SHP77 treated with DMSO at 0.1 percent for 48 hours (cell line): ENCODE results near the gene NFU1.

Source experiments
- DNase-seq: peaks from one replicate; lab custom pipeline; 2025; lab: John Stamatoyannopoulos, UW

The NFU1 gene

GRCh38 chr2:69436938-69437750 is at the start of gene NFU1:
Gene NFU1, minus strand, starts transcription at chr2:69437435. Its CDS starts 13 bp downstream, at chr2:69437422.
- DNase-seq: peak; percentile 85

GRCh38 chr2:69483696-69484095 is 46.5 kb upstream of the NFU1 start:
- peak; percentile 22 for DNase-seq

DNA sequence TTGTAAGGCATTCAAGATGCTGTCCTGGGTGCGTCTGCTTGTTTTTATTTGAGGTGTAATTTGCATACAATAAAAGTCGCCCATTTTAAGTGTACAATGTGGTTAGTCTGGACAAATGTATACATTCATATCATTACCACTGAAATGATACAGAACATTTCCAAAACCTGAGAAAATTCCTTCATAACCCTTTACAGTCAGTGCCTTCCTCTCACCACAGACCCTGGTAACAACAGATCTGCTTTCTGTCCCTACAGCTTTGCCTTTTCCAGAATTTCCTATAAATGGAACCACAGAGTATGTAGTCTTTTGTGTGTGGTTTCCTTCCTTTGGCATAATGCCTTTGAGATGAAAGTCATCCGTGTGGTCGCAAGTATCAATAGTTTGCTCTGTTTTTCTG is 45.8 kb upstream of the NFU1 start:
- DNase-seq: no peak

GRCh38 chr2:69482471-69482870 is 45.2 kb upstream of the NFU1 start:
- DNase-seq: no peak

DNA sequence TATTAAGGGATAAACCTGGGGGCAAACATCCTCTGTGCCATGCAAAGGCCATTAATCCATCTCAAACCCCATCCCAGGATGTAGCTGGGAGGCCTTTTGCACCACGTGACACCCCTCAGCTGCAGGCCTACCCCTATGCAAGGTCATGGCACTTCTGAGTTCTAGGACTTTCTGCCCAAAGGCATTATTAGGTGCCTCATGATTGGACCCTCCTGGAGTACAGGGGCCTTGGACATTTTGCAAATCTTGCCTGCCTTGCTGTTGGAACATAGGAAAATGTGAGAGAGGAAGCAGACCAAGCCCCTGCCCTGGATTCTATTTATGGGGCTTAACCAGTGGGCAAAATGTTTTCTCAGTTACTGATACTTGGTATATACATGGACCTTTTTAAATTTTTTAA is 44.2 kb upstream of the NFU1 start:
- no peak for DNase-seq

DNA sequence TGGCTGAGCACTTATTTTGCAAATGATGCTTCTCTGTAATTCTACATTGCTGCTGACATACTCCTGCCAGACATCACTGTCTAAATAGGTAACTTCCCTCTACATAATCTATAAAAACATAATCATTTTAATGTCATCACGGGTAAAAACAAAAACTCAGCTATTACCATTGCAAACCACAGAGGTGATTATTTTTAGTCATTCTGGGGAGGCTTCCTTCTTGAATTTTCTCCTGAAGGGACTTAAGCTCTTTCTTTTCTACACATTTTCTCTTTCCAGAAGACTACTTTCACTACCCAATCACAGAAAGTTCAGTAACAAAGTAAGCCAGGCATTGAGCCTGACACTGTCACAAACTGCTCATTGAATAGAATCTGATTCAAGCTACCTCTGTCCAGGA is 40.4 kb upstream of the NFU1 start:
- no peak for DNase-seq

GRCh38 chr2:69474688-69475087 is 37.5 kb upstream of the NFU1 start:
- no peak for DNase-seq

- DNase-seq: no peak
These were observed 34.6 kb upstream of the NFU1 start for GRCh38 chr2:69471793-69472192.

GRCh38 chr2:69470911-69471310 is 33.7 kb upstream of the NFU1 start:
- DNase-seq: no peak

- no peak for DNase-seq
These were observed 32.5 kb upstream of the NFU1 start for GRCh38 chr2:69469784-69470183.

- no peak for DNase-seq
These were observed 32.1 kb upstream of the NFU1 start for GRCh38 chr2:69469375-69469774.

GRCh38 chr2:69466728-69467127 is 29.5 kb upstream of the NFU1 start:
- no peak for DNase-seq

DNA sequence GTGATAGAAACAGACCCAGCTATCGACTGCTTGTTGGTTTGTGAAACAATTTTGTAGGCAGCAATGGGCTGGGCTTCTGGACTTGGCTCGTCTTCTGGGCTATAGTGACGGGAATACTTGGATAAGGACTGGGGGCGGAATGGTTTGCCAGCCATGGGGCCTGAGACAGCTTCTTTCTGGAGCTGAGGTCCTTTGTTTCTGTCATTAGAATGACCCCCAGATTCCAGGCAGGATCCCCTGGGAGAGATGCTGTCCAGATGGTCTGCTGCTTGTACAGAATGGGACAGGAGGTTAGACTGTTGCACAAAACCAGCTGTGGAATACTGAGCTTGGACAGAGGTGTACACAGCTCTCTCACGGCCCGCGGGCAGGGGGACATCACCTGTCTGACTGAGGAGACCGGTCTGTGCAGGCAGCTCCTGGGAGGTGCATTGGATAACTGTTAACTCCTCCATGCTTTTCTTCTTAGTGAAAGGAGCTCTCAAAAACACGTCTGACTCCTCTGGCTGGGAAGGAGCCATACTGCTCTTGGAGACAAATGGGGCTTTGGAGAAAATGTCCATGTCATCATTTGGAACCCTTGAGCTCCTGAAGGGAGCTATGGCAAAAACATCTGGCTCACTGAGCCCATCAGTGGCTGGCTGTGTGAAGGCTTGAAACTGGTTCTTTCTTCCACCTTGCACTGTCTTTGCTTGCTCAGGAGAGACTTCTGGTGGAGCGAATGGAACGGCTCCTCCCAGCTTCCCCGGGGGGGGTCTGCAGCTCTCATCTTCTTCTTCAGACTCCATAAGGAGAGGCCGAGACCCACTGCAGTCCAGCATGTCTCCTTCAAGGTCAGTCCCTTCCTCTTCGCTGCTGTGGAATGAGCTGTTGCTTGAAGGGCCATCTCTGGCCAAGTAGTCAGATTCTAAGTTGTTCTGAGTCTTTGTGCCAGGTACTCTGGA is 28.6 kb upstream of the NFU1 start:
- no peak for DNase-seq

DNA sequence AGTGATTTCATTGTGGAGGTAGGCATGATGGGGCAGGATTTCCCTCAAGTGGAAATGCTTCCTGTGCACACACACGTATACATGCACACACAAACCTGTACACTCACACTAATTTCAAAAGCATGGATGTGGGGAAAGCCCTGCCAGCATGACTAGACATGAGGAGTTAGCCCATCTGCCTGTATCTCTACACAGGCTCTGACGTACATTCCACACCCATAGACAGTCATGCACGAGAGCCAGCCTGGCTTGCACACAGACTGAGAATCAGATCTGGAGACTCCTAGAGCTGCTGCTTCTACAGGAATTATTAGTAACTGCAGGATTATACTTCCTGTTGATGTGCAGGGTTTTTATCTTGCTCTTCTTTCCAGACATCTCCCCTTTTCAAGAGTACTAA is 27.3 kb upstream of the NFU1 start:
- peak; percentile 58 for DNase-seq

DNA sequence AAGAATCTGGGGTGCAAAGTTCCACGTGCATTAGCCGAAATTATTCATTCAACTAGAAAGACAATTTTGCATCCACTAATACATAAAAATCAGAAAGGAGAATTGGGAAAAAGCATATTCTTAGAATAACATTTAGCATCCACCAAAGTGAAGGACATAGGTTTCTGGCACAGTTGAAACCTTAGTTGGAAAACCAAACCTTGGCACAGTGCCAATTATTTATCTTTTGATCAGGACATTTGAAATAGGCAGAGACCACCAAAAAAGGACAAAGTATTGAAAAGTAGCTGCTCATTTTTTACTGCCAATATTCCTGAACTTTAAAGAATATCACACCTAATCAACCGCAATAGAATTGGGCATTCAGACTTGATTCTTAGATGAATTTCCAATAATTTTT is 25.5 kb upstream of the NFU1 start:
- no peak for DNase-seq

DNA sequence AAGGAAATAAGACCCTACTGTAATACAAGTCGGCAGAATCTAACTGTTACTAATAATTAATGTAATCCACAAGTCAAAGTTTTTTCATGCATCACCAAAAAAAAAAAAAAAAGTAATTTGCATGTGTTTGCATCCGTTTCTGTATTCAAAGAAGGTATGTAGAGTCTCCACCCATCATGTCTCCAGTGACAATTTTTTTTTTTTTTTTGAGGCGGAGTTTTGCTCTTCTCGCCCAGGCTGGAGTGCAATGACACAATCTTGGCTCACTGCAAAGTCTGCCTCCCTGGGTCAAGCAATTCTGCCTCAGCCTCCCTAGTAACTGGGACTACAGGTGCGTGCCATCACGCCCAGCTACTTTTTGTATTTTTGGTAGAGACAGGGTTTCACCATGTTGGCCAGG is 24.2 kb upstream of the NFU1 start:
- no peak for DNase-seq

- no peak for DNase-seq
These were observed 22.7 kb upstream of the NFU1 start for GRCh38 chr2:69459936-69460335.

- DNase-seq: no peak
These were observed 19.8 kb upstream of the NFU1 start for GRCh38 chr2:69456950-69457445.

DNA sequence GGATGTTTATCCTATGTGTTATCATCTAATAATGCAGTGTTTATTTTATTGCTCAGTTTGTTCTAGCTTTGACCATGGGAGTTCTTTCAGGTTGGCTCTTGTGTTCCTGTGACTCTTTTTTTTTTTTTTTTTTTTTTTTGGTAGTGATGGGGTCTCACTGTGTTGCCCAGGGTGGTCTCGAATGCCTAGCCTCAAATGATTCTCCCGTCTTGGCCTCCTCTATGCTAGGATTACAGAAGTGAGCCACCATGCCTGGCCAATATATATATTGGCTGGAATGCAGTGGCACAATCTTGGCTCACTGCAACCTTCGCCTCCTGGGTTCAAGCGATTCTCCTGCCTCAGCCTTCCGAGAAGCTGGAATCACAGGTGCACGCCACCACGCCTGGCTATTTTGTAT is 18.9 kb upstream of the NFU1 start:
- no peak for DNase-seq

- DNase-seq: no peak
These were observed 17.7 kb upstream of the NFU1 start for GRCh38 chr2:69454976-69455375.

DNA sequence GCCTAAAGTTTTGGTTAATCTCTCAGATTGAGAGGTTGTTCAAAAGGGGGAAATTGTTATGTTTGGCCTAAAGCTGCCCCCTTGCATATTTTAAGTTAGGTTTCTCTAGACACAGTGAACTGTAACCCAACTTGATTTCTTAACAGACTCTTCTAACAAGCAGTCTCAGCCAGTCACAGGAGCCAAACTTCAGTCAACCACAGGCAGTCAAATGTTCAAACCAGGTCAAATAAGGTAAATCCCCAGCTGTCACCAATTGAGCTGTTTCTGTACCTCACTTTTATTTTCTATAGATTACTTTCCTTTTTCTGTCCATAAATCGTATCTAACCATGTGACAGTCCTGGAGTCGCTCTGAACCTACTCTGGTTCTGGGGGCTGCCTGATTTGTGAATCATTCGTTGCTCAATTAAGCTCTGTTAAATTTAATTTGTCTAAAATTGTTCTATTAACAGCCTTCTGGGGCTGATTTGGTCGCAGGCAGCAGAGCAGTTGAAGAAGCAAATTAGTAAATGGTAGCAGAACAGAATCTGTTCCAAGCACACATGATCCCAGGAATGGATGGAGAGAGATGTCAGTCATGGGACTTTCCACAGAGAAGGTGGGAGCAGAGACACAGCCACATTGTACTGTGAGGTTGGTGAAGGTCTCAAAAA is 16.4 kb upstream of the NFU1 start:
- no peak for DNase-seq

DNA sequence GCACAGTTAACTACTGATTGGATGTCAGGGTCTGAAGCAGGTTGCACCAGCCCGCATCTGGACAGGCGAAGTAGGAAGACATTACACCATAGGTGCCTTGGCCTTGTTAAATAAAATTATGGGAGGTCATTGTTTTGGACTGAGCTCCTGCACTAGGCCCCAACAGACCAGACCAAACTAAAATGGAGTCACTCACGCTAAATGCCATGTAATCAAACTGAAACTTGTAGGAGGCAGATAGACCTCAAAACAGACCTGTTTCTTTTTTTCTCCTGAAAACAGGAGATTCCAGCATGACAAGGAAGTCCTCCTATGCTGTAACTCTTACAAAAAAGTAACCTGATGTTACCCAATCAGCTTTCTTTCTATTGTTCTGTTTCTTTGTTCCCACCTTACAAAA is 15.5 kb upstream of the NFU1 start:
- no peak for DNase-seq
